Inferior parietal cortex (tissue), 1 donor: Measurements from ENCODE around the gene ARHGAP8.

ENCODE experiments used
- DNase-seq: peaks from one replicate; pipeline ENCODE4 v3.0.0-alpha.2; 2016; ENCODE audit errors: extremely low spot score

The ARHGAP8 gene

GRCh38 chr22:44802071-44802700 is 49.8 kb downstream of the ARHGAP8 start:
- DNase-seq: no peak

GRCh38 chr22:44802956-44803355 is 50.6 kb downstream of the ARHGAP8 start:
- no peak for DNase-seq

DNA sequence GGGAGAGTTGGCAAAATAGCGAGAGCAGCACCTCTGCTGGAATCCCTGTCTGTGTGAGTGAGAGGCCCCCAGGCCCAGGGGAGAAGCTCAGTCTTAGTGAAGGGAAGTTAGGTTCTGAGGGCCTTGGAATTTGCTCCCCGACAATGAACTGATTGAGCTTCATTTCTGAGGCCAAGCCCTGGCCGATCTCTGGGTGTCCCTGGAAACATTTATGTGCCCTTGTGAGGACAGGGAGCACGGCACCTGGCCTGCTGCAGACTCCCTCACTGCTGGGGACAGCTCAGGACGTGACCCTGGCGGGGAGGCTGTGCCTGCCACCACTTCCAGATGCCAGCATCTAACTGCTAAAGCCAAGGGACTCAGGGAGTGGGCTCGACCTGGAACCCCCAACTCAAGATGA is 52.0 kb downstream of the ARHGAP8 start:
- no peak for DNase-seq

DNA sequence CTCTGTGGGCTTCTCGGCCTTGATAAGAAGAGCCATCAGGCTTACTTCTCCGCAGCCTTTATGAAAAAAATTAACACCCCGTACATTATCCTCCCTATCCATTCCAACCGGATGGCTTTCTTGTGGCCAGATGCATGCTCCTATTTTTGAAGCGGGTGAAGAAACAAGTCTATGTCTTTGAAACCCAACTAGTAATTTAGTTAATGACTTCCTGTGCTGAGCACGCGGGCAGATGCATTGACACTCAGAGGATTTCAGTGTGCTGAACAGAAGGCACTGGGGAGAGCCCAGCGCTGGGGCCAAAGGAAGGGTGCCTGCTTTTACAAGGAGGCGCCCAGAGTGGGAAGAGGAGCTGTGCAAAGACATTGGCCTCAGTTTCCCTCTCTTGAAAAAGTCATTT is 53.3 kb downstream of the ARHGAP8 start:
- DNase-seq: no peak

DNA sequence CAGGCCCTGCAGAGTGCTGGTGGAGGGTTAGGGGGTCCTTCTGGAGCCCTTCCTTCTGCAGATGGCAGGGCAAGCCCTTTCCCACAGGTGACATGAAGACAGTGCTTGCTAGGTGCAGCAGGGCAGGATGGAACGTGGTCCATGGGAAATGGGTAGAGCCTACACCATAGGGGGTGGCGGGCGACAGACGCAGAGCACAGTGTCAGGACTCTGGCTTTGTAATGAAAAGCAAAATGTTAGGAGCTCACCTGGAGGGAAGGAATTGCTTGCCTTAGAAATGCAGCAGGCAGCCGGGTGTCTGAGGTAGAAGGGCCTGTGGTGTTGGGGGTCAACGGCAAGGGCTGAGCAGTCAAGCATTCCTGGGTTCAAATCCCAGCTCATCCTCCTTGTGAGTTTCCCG is 54.9 kb downstream of the ARHGAP8 start:
- no peak for DNase-seq

GRCh38 chr22:44807915-44808690 is 55.7 kb downstream of the ARHGAP8 start:
- DNase-seq: no peak

- no peak for DNase-seq
Measured at GRCh38 chr22:44809456-44809855, 57.1 kb downstream of the ARHGAP8 start.

GRCh38 chr22:44811141-44811540 is 58.8 kb downstream of the ARHGAP8 start:
- DNase-seq: no peak

GRCh38 chr22:44813416-44813815 is 61.0 kb downstream of the ARHGAP8 start:
- no peak for DNase-seq

- DNase-seq: no peak
Measured at GRCh38 chr22:44814266-44815098, 62.1 kb downstream of the ARHGAP8 start.

DNA sequence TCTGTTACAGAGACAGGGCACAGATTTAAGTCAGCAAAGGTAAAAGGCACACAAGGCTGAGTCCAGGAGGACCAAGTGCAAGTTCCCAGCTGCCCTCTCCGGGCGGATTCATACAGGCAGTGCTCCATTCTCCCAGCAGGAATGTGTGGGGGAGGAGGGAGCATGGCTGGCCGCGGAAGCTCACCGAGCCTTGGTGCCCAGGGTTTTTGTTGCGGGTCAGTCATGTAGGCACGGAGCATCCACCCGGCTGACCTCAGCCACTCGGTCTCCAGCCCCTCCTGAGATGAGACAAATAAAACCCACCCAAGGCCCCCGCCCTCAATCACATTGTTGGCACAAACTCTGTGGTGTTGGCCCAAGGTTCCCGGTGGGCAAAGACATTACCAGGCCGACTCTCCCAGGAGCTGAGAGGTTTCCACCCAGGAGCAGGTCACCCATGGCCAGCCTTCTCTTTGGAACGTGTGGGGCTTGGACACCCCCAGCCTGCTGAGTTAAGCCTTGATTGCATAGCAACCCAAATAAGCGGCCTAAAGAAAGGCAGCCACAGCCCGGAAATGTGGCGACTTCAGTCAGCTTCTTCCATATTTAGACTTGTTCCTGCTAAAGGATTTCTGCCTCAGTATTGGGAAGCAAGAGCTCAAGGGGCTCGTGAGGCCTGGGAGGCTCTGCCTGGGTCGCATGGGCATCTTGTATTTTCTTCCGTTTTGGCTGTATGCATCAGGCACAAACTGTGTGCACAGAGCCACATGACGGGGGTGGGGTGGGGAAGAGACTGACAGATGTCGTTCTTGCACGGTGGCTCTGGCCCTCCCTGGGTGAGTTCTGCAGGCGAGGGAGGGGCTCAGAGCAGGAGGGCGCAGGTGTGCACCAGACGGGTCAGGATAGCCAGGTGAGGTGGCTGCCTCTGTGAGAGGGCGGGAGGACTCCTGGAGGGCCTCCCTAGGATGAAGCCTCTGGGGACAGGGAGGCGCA is 63.0 kb downstream of the ARHGAP8 start:
- DNase-seq: no peak

GRCh38 chr22:44816141-44816540 is 63.8 kb downstream of the ARHGAP8 start:
- no peak for DNase-seq

DNA sequence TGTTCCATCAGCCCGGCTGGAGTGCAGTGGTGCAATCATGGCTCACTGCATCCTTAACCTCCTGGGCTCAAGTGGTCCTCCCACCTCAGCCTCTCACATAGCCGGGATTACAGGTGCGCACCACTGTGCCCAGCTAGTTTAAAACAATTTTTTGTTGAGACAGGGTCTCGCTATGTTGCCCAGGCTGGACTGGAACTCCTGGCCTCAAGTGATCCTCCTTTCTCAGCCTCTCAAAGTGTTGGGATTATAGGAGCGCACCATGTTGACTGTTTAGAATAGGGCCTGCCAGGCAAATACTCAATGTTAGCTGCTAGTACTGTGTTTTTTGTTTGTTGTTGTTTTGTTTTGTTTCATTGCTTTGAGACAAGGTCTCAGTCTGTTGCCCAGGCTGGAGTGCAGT is 66.4 kb downstream of the ARHGAP8 start:
- DNase-seq: no peak

- DNase-seq: no peak
Measured at GRCh38 chr22:44819966-44820631, 67.7 kb downstream of the ARHGAP8 start.

DNA sequence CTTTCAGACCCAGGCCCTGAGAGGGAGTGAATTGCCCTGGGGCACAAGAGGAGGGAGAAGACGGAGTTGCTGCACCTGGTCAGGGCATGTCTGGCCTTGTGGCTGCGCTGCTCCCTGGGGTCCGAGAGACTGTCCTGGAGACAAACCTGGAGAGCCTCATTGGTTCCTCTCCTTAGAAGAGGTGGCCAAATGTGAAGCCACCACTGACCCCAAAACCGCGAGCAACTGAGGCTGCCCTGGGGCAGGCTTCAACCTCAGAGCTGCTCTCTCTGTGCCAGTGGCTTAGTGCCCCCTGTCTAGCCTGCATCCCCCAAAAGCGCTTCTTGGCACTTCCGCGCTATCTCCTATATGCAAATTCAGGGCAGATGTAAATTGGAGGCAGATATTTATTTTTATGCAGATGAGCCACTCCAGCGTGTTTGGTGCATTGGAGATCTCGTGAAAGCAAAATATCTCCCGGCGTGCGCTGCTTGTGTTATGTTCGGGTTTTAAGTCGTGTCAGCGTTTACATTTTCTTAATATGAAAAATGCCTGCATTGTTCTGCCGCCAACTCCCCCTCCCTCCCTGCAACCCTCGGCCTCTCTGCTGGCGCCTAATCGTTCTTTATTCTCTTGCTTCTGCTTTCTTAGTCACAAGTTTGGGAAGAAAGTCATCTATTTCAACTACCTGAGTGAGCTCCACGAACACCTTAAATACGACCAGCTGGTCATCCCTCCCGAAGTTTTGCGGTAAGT is 69.5 kb downstream of the ARHGAP8 start:
- no peak for DNase-seq

DNA sequence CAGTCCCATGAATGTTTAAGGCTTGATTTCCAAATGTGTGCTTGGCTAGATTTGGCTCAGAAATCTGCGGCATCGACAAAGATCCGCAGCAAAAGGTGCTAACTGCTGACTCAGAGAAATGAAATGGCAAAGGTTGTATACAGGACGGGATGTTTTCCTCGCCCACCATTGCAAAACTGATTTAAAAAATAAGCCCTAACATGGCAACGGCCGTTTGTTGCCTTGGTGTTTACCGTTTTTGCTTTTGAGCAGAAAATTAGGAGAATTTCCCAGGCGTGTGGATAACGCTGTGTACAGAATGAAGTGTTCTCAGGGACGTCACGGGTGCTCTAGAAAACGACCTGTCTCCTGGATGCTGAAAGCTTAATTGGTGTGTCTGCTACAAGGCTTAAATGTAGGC is 70.2 kb downstream of the ARHGAP8 start:
- DNase-seq: no peak

GRCh38 chr22:44823396-44823795 is 71.0 kb downstream of the ARHGAP8 start:
- no peak for DNase-seq

GRCh38 chr22:44823806-44824205 is 71.4 kb downstream of the ARHGAP8 start:
- DNase-seq: no peak

DNA sequence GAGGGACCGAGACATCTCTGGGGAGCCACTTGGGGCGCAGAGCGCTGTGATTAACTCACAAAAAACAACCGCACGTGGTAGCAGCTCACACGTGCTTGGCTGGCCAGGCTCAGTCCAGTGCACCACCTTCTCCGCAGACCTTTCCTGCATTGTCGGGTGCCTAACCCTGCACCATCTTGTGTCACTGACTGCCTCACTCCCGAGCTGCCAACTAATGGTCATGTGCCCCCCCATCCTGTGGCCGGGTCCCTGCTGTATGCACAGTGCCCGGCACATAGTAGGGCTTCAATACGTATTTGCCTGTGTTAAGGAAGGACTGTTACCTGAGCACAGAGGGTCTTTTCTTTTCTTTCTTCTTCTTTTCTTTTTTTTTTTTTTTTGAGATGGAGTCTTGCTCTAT is 71.9 kb downstream of the ARHGAP8 start:
- no peak for DNase-seq
